HG03439 (cell line): ENCODE measurements around the gene NR5A1.

Source experiments
- ATAC-seq: cut with Tn5 transposase; IDR thresholded peaks from one replicate; pipeline ENCODE4 v1.9.1; 2021; ENCODE audit warnings: mild to moderate bottlenecking, moderate library complexity; ENCODE audit not compliant: unreplicated experiment

The NR5A1 gene

DNA sequence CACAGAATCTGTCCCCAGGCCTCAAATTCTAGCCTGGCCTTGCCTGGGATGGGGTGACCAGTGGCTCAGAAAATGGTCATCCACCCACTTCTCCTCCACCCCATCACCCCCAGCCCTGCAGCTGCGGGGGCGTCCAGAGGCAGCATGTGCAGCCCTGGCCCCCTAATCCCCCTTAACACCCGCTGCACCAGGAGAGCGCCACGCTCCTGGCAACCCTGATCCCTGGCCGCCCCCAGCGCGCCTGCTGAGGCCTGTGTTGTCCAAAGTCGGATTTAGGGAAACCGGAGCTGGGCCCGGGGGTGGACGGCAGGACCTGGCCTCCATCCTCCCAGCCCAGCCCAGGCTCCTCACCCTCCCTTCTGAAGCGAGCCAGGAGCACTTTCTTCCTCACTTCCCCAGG lies 22.0 kb downstream of the NR5A1 start:
- ATAC-seq, result no peak

DNA sequence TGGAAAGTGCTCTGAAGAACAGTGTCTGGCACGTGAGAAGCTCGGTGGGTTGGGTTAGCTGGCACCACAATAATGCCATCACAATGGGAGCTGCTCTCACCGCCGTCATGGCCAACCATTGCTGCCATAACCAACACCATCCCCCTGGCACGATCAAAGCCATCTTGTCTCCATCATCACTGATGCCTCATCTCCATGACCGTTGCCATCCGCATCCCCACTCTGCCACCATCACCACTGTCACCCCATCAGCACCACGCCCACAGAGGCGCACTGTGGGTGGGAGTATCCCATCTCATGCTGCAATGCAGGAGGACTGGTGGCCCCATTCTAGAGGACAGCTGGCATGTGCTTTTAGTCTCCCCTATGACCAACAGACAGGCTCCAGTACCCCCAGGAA lies 23.7 kb downstream of the NR5A1 start:
- no peak for ATAC-seq

DNA sequence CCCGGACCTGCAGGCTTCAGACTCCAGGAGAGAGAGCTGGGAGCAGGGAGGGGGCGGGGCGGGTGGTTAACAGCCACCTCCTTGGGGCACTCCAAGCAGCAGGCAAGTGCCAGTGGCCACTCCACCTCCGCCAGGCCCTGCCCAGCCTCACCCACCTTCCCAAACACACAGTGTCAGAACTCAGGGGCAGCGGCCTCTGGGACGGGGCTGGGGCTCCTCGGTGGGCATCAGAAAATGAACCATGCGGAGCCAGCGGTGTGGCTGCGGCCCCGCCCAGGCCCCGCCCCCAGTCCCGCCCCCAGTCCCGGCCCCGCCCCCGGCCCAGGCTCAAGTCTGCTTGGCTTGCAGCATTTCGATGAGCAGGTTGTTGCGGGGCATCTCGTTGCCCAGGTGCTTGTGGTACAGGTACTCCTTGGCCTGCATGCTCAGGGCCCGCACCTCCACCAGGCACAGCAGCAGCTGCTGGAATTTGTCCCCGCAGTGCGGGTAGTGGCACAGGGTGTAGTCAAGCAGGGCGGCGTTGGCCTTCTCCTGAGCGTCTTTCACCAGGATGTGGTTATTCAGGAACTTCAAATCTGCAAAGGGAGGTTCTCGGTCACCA lies 24.7 kb downstream of the NR5A1 start:
- ATAC-seq, result no peak

DNA sequence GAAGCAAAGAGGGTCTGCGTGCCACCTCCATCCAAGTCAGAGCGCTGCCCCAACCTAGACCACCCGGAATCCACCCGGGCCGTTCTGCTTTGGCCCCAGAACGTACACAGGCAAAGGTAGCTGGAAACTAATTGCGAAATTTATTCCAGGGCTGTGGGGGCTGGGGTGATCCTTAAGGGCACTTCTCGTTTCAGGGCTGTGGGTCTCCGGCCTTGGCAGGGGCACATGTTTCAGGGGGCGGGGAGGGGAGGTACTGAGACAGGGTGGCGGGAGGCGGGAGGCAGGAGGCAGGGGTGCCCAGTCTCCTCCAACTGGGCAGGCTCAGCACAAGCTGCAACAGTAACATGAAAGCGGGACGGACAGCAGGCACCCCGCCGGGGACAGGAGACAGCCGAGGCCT lies 26.1 kb downstream of the NR5A1 start:
- ATAC-seq, result no peak

GRCh38 chr9:124480621-124480981 lies 26.6 kb downstream of the NR5A1 start:
- ATAC-seq, result no peak

DNA sequence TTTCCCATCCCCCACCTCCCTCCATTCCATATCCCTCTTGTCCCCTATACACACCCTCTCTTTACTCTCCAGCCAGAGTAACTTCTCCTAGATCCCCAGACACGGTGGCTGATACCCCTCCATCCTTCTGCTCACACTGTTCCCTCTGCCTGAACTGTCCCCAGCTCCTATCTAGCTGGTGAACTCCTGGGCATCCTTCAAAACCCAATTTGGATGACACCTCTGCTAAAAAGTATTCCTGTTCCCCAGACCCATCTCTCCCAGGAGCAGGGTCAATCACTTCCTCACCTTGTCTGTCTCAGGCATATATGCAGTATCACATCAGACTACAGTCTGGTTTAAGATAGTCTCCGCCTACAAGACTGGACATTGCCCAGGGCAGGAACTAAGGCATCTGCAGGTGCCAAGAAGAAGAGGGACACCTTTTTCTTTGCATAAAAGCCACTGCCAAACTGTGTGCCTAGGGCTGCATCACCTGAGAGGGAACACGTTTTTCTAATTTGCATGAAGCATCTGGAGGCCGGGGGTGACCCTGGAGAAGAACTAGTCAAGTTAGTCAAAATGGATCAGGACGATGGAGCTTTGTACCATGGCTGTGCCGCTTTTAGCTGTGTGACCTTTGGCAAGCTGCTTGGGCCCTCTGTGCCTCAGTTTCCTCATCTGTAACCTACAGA lies 27.1 kb downstream of the NR5A1 start:
- no peak for ATAC-seq

- ATAC-seq, result no peak
Measured at GRCh38 chr9:124479371-124479770, 27.8 kb downstream of the NR5A1 start.

GRCh38 chr9:124478354-124478753 lies 28.8 kb downstream of the NR5A1 start:
- no peak for ATAC-seq

DNA sequence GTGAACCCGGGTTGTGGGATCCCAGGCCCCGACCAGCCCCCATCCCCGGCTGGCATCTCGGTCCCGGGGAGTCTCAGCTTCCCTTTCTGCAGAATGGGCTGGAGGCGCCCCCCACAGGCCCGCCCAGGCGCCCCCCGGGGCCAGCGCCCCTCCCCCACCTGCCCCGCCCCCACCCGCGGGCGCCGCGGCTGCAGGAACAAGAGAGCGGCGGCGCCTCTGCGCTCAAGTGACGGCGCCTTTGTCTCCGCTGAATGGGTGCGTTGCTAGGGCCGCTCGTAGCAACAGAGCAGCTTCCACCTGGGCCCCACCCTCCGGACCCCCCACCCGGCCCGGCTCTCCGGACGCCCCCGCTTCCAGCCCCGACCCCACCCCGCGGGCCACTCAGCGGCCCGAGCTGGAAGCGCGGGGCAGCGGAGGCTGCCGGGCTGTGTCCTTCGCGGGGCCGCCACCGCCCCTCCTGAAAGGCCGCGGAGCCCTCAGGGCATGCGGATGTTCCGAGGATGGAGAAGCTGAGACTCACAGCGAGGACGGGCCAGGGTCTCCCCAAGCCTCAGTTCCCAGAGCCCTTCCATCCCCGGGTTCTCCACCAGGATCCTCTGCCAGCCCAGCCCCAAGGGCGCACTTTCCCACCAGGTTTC lies 29.4 kb downstream of the NR5A1 start:
- no peak for ATAC-seq

DNA sequence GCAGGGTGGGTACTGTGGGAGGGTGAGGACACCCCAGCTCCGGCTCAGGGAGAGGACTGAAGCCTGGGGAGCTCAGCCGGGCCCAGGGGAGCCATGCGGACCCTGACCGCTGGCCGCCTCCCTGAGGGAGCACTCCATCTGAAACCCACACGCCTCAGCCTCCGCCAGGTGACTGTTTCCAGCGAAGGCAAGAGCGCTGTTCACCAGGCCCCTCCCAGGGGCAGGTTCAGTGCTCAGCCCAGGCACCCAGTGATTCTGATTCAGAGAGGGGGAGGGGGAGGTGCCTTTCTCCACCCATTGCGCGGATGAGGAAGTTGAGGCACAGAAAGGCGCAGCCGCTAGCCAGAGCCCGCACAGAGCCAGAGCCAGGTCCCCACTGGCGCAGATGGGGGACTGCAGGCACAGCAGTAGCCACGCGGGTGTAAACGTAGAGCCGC lies 30.0 kb downstream of the NR5A1 start:
- ATAC-seq, result no peak

DNA sequence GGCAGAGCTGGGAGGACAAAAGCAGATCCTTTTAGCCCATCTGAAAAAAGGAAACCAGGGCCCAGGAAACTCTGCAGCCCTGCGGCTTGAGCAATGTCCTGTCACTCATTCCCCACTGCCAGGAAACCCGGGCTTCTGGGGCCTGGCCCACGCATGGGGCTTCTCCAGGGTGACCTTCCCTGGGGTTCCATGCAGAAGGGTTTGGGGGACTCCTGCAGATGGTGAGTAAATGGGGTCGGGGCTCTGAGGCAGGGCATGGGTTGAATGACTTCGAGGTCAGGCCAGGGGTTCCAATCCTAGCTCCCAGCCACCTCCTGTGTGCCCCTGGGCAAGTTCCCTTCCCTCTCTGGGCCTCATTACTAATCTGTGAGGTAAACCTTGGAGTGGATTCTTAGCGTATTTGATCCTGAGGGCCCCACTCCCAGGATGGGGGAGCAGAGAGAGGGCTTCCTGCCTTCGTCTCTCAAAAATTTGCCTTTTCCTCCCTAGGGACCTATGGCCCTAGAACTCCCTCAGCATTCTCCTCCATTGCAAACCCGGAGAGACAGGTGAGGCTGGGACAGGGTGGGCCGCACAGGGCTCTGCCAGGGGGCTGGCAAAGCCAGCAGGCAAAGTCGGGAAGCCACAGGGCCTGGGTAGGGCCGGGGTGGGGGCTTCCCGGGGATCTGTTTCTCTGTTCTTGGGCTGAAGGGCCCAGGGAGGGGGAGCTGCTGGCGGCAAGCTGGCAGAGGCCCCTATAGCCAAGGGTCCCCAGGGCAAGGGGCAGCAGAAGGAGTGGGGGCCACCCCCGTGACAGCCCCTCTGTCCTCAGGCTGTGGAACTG lies 31.1 kb downstream of the NR5A1 start:
- ATAC-seq, result no peak

DNA sequence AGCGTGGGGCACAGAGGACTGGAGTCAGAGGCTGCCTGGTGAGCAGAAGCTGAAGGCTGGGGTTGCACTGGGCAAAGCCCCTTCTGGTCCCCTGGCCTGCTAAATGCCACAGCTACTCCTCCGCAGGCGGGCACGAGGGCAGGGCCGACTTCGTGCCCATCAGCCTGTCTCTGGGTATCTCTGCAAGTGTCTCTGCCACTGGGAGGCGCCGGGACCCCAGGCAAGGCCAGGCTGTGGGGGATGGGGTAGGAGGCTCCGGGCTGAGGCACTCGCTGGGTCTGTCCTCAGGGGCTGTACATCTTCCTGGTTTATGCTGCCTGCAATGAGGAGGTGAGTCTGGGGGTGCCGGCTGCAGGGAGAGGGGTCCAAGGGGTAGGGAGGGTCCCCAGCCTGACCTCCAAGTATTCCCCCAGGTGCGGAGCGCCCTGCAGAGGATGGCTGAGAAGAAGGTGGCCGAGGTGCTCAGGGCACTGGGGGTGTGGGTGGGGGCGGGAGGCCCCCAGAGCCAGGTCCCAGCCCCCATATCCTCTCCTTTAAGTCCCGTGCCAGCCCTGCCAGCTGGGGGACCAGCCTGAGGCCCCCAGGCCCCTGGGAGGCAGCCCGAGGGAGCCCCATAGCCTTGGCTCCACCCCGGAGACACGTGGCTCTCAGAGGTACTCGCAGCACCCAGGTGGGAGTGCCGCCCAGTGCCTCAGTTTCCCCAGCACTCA lies 31.9 kb downstream of the NR5A1 start:
- ATAC-seq, result no peak

DNA sequence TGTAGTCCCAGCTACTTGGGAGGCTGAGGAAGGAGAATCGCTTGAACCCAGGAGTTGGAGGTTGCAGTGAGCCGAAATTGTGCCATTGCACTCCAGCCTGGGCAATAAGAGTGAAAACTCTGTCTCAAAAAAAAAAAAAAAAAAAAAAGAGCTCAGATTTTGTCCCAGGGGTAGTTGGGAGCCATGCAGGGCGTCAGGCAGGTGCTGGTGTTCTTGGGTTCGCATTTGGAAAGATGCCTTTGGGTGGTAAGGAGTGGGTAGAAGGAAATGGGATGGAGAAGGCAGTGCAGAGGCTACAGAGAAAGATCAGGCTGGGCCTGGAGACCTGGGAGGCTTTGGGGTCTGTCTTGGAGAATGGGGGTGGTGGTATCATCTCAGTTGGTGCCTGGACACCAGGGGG lies 33.0 kb downstream of the NR5A1 start:
- no peak for ATAC-seq

- no peak for ATAC-seq
Measured at GRCh38 chr9:124473310-124473709, 33.9 kb downstream of the NR5A1 start.

GRCh38 chr9:124472770-124473169 lies 34.4 kb downstream of the NR5A1 start:
- no peak for ATAC-seq

GRCh38 chr9:124471761-124472160 lies 35.4 kb downstream of the NR5A1 start:
- ATAC-seq, result no peak

- ATAC-seq, result no peak
Measured at GRCh38 chr9:124470726-124471125, 36.5 kb downstream of the NR5A1 start.

GRCh38 chr9:124470306-124470705 lies 36.9 kb downstream of the NR5A1 start:
- no peak for ATAC-seq

DNA sequence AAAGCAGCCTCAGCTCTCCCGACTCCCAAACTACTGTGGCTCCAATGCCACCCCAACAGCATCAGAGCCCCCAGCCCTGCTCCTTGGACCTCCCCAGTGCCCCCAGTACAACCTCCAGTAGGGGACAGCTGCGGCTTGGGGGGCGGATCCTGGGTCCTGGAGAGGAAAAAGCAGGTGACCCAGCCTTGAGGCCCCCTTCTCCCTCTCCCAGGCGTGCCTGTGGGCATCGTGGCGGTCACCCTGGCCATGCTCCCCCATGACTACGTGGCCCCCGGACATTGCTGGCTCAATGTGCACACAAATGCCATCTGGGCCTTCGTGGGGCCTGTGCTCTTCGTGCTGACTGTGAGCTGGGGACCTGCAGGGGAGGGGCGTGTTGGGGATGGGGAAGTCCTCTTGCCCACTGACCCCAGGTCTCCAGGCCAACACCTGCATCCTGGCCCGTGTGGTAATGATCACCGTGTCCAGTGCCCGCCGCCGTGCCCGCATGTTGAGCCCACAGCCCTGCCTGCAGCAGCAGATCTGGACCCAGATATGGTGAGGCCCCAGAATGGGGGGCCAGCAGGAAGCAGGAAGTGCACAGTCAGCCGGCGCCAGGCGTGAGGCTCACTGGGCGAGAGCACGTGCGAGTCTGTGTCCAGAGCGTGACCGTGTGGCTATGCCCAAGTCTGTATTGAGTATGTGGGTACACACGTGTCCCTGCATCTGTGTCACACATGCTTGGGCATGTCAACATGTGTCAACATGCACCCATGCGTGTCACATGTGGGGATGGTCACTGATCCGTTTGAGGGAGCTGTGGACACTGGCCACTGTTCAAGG lies 38.0 kb downstream of the NR5A1 start:
- ATAC-seq, result no peak

DNA sequence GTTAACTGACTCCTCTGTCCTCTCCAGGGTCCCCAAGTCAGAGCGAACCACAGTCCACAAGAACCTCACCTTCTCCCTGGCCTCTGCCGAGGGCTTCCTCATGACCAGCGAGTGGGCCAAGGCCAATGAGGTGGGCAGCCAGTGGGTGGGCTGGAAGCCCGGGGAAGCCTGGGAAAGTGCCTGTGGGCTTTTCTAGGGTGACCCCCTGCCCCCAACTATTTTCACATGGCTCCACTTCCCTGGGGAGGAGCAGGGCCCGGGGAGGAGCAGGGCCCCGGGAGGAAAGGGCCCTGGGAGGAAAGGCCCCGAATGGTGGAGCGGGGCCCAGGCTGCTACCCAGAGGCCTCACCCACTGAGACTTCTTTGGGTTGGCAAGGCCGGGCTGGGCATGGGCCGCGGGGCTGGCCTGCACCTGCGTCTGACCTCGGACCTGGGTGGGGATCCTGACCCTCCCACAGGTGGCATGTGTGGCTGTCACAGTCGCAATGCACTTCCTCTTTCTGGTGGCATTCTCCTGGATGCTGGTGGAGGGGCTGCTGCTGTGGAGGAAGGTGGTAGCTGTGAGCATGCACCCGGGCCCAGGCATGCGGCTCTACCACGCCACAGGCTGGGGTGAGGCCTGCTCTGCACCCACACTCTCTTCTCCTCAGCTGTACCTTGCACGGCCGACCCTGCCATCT lies 39.0 kb downstream of the NR5A1 start:
- ATAC-seq, result no peak
